ENCODE data around the gene FOXP4.

DNA sequence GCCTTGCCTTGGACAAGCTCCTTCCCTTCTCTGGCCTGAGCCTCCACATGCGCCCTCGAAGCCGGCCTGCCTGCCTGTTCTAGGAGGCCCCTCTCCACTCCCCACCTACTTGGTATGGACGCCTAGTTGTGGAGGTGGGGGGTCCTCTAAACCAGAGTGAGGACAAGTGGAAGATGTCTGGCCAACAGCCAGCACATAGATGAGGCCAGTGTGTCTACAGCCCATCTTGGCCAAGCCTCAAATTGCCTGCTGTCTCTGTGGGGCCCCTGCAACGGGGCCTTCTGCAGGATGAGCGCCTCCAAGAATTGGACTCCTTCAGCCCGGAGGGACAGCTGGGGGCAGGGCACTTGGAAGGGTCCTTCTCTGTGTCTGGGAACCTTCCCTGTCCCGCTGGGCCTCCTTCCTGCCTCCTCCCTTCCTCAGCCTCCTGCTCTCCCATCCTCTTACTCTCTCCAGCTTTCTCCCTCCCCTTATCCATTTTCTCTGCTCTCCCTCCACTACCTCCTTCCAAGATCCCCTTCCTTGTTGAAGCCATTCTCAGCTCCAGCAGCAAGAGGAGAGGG is 93.7 kb downstream of the FOXP4 start:
- TF ChIP-seq, protein P1, sequence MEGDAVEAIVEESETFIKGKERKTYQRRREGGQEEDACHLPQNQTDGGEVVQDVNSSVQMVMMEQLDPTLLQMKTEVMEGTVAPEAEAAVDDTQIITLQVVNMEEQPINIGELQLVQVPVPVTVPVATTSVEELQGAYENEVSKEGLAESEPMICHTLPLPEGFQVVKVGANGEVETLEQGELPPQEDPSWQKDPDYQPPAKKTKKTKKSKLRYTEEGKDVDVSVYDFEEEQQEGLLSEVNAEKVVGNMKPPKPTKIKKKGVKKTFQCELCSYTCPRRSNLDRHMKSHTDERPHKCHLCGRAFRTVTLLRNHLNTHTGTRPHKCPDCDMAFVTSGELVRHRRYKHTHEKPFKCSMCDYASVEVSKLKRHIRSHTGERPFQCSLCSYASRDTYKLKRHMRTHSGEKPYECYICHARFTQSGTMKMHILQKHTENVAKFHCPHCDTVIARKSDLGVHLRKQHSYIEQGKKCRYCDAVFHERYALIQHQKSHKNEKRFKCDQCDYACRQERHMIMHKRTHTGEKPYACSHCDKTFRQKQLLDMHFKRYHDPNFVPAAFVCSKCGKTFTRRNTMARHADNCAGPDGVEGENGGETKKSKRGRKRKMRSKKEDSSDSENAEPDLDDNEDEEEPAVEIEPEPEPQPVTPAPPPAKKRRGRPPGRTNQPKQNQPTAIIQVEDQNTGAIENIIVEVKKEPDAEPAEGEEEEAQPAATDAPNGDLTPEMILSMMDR (conservative IDR thresholded peaks at IDR 0.05): no peak
- TF ChIP-seq ZFX (IDR thresholded peaks at IDR 0.05): no peak
